ENCODE results near the gene NFATC1.
A peak's percentile ranks its signal among the peaks of the same experiment; 100 is the strongest.

NFATC1 gene

GRCh38 chr18:79490626-79491041 lies 94.9 kb downstream of the NFATC1 start:
- peaks cover 88% of the 10 kb centered on the region for H3K36me3 ChIP-seq (ENCODE audit: insufficient read depth, low read length)
- no peak overlapping the region for H3K4me2 ChIP-seq (ENCODE audit: low read length)
- H3K79me2 ChIP-seq (ENCODE audit: insufficient read depth, low read length): no peaks in the 10 kb centered on the region
- TF ChIP-seq CTCF (IDR thresholded peaks at IDR 0.05; ENCODE audit: low read length) (no peak), EZH2 (IDR thresholded peaks at IDR 0.05; ENCODE audit: borderline replicate concordance, low read length) (no peak)
- H3F3A ChIP-seq (ENCODE audit: insufficient read depth, low read length): peaks cover 6% of the 10 kb centered on the region; the same call in 1 of the 2 replicates
- H3K4me3 ChIP-seq (ENCODE audit: low read depth, low read length, poor library complexity, severe bottlenecking): no peak overlapping the region
- no peaks in the 10 kb centered on the region for H4K20me1 ChIP-seq (ENCODE audit: insufficient read depth, low read length)
- H3K27me3 ChIP-seq (ENCODE audit: insufficient read depth, low read length): no peaks in the 10 kb centered on the region
- no peaks in the 10 kb centered on the region for H3K9me3 ChIP-seq (ENCODE audit: low read length)
- H3K4me1 ChIP-seq (ENCODE audit: insufficient read depth, low read length, severe bottlenecking): peaks cover 61% of the 10 kb centered on the region
- H3K9me2 ChIP-seq (ENCODE audit: low read depth, low read length): no peaks in the 10 kb centered on the region
- no peak overlapping the region for H3K9ac ChIP-seq (ENCODE audit: low read length)
- H3K27ac ChIP-seq (ENCODE audit: low read depth, low read length, poor library complexity, severe bottlenecking): peak overlapping the region; percentile 99
- no peak overlapping the region for H2AFZ ChIP-seq (ENCODE audit: low read length)

- Histone ChIP-seq H3F3A (ENCODE audit: insufficient read depth, low read length) (peaks cover 6% of the 10 kb centered on the region; the same call in 1 of the 2 replicates), H3K9me3 (ENCODE audit: low read length) (no peaks in the 10 kb centered on the region), H3K4me2 (ENCODE audit: low read length) (no peak overlapping the region), H3K36me3 (ENCODE audit: insufficient read depth, low read length) (peaks cover 85% of the 10 kb centered on the region), H3K4me1 (ENCODE audit: insufficient read depth, low read length, severe bottlenecking) (peaks cover 61% of the 10 kb centered on the region), H3K9ac (ENCODE audit: low read length) (no peak overlapping the region), H3K27me3 (ENCODE audit: insufficient read depth, low read length) (no peaks in the 10 kb centered on the region), H3K27ac (ENCODE audit: low read depth, low read length, poor library complexity, severe bottlenecking) (peak overlapping the region; percentile 99), H3K4me3 (ENCODE audit: low read depth, low read length, poor library complexity, severe bottlenecking) (no peak overlapping the region), H4K20me1 (ENCODE audit: insufficient read depth, low read length) (no peaks in the 10 kb centered on the region), H3K9me2 (ENCODE audit: low read depth, low read length) (no peaks in the 10 kb centered on the region), H2AFZ (ENCODE audit: low read length) (no peak overlapping the region), H3K79me2 (ENCODE audit: insufficient read depth, low read length) (no peaks in the 10 kb centered on the region)
- TF ChIP-seq EZH2 (IDR thresholded peaks at IDR 0.05; ENCODE audit: borderline replicate concordance, low read length) (no peak), CTCF (IDR thresholded peaks at IDR 0.05; ENCODE audit: low read length) (no peak)
Measured at GRCh38 chr18:79491081-79491551, 95.4 kb downstream of the NFATC1 start.

GRCh38 chr18:79493211-79493800 lies 97.6 kb downstream of the NFATC1 start:
- Histone ChIP-seq H3K4me2 (ENCODE audit: low read length) (no peak overlapping the region), H3K79me2 (ENCODE audit: insufficient read depth, low read length) (no peaks in the 10 kb centered on the region)

More at GRCh38 chr18:79493211-79493800, 97.6 kb downstream of the NFATC1 start:
- Histone ChIP-seq H3K9ac (ENCODE audit: low read length) (no peak overlapping the region), H4K20me1 (ENCODE audit: insufficient read depth, low read length) (no peaks in the 10 kb centered on the region), H3K9me2 (ENCODE audit: low read depth, low read length) (no peaks in the 10 kb centered on the region), H2AFZ (ENCODE audit: low read length) (no peak overlapping the region), H3K36me3 (ENCODE audit: insufficient read depth, low read length) (peaks cover 77% of the 10 kb centered on the region), H3K4me3 (ENCODE audit: low read depth, low read length, poor library complexity, severe bottlenecking) (no peak overlapping the region), H3K27me3 (ENCODE audit: insufficient read depth, low read length) (no peaks in the 10 kb centered on the region), H3K27ac (ENCODE audit: low read depth, low read length, poor library complexity, severe bottlenecking) (no peak overlapping the region), H3K4me1 (ENCODE audit: insufficient read depth, low read length, severe bottlenecking) (peaks cover 58% of the 10 kb centered on the region), H3K9me3 (ENCODE audit: low read length) (peaks cover 5% of the 10 kb centered on the region; the same call in 1 of the 2 replicates), H3F3A (ENCODE audit: insufficient read depth, low read length) (peaks cover 6% of the 10 kb centered on the region; the same call in 1 of the 2 replicates)
- TF ChIP-seq CTCF (IDR thresholded peaks at IDR 0.05; ENCODE audit: low read length): no peak
- TF ChIP-seq EZH2 (IDR thresholded peaks at IDR 0.05; ENCODE audit: borderline replicate concordance, low read length): no peak
